Peyer's patch (tissue), 4 donors: Measurements from ENCODE around the gene SPRR3.

Experiments used
- POLR2A ChIP-seq, 2 donors: fragments of 450-650 bp; IDR thresholded peaks; one replicate each; pipeline ENCODE4 v1.5.1; 2017; ENCODE audit warnings: antibody characterized with exemption in 2 of 2, mild to moderate bottlenecking in 2 of 2, moderate library complexity in 2 of 2
- TF ChIP-seq, protein P1 (sequence below), 6 experiments: fragments of 450-650 bp in 4 of 6; fragments of 200-600 bp in 2 of 6; sonication (generic) in 1 of 6; IDR thresholded peaks; one replicate each; pipeline ENCODE4 v1.5.1; 2017 to 2019; ENCODE audit warnings: antibody characterized with exemption in 6 of 6, mild to moderate bottlenecking in 3 of 6, moderate library complexity in 1 of 6

- TF ChIP-seq, protein P1, sequence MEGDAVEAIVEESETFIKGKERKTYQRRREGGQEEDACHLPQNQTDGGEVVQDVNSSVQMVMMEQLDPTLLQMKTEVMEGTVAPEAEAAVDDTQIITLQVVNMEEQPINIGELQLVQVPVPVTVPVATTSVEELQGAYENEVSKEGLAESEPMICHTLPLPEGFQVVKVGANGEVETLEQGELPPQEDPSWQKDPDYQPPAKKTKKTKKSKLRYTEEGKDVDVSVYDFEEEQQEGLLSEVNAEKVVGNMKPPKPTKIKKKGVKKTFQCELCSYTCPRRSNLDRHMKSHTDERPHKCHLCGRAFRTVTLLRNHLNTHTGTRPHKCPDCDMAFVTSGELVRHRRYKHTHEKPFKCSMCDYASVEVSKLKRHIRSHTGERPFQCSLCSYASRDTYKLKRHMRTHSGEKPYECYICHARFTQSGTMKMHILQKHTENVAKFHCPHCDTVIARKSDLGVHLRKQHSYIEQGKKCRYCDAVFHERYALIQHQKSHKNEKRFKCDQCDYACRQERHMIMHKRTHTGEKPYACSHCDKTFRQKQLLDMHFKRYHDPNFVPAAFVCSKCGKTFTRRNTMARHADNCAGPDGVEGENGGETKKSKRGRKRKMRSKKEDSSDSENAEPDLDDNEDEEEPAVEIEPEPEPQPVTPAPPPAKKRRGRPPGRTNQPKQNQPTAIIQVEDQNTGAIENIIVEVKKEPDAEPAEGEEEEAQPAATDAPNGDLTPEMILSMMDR (IDR thresholded peaks at IDR 0.05) = no peak
- no peak for TF ChIP-seq POLR2A (IDR thresholded peaks at IDR 0.05)
Measured at GRCh38 chr1:152983743-152984142, 17.8 kb upstream of the SPRR3 start, which contains the start of gene SPRR1A.
